HepG2 (cell line): ENCODE results near the gene NOTCH2.

Experiments
- ARID5B ChIP-seq: IDR thresholded peaks from 2 replicates; pipeline ENCODE4 v1.4.0; 2020; ENCODE audit warnings: mild to moderate bottlenecking, missing genetic modification reagents
- HNRNPUL1 ChIP-seq: fragments of 200-400 bp; formaldehyde crosslinking; IDR thresholded peaks from 2 replicates; pipeline ENCODE4 v1.6.1; 2017; ENCODE audit warnings: low read depth, mild to moderate bottlenecking, low read length, moderate library complexity
- MAFK ChIP-seq, 2 experiments: IDR thresholded peaks in 1 of 2; conservative IDR thresholded peaks in 1 of 2; 2 replicates each; pipeline ENCODE4 v1.6.1; 2011; ENCODE audit warnings: improper control_type of control experiment in 2 of 2, low read length in 2 of 2
- RXRA ChIP-seq: sonication (generic); formaldehyde crosslinking; IDR thresholded peaks from 2 replicates; pipeline ENCODE4 v1.5.1; 2020; ENCODE audit warnings: missing genetic modification reagents
- TMF1 ChIP-seq: sonication (generic); formaldehyde crosslinking; IDR thresholded peaks from 2 replicates; pipeline ENCODE4 v1.8.1; 2022; ENCODE audit warnings: low read depth, missing genetic modification reagents

GRCh38 chr1:119917304-119918055 lies 152.0 kb downstream of the NOTCH2 start:
- TF ChIP-seq ARID5B (CRISPR knock-in tag) (no peak), TMF1 (CRISPR knock-in tag) (no peak), HNRNPUL1 (no peak), MAFK (conservative IDR thresholded peaks at IDR 0.05 in 1 of 2, IDR thresholded peaks at IDR 0.05 in 1 of 2; ENCODE audit: low read length in 2 of 2) (no peak), RXRA (no peak)
